ENCODE data around the gene NODAL.

NODAL gene

DNA sequence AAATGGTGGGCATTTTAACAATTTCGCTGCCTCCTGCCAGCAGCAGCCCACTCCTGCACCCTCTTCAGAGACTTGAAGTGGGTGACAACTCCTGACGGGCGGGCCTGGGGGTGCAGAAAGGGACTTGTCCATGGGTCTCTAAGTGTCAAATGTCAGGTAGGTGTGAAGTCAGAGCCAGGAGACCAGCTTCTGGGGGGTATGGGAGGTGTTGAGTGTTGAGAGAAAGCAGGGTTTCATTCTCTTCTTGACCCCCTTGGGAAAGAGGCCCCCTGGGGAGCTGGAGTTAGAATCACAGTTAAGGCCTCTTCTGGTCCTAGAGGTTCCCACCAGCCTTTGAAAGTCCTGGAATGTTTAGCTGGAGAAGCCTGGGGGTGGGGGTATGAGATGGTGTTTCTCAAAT is 25.5 kb upstream of the NODAL start:
- no peaks in the 10 kb centered on the region for H3K9me3 ChIP-seq (ENCODE audit: severe bottlenecking)
- TF ChIP-seq, protein P1, sequence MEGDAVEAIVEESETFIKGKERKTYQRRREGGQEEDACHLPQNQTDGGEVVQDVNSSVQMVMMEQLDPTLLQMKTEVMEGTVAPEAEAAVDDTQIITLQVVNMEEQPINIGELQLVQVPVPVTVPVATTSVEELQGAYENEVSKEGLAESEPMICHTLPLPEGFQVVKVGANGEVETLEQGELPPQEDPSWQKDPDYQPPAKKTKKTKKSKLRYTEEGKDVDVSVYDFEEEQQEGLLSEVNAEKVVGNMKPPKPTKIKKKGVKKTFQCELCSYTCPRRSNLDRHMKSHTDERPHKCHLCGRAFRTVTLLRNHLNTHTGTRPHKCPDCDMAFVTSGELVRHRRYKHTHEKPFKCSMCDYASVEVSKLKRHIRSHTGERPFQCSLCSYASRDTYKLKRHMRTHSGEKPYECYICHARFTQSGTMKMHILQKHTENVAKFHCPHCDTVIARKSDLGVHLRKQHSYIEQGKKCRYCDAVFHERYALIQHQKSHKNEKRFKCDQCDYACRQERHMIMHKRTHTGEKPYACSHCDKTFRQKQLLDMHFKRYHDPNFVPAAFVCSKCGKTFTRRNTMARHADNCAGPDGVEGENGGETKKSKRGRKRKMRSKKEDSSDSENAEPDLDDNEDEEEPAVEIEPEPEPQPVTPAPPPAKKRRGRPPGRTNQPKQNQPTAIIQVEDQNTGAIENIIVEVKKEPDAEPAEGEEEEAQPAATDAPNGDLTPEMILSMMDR (IDR thresholded peaks at IDR 0.05; ENCODE audit: low read depth, low read length), result no peak
- no peak overlapping the region for H3K27ac ChIP-seq
- no peak overlapping the region for H3K4me3 ChIP-seq (ENCODE audit: low read depth, low read length)
- no peak for DNase-seq
- H3K27me3 ChIP-seq (ENCODE audit: insufficient read depth, low read depth, severe bottlenecking), result no peaks in the 10 kb centered on the region
- H3K36me3 ChIP-seq, result no peaks in the 10 kb centered on the region

DNA sequence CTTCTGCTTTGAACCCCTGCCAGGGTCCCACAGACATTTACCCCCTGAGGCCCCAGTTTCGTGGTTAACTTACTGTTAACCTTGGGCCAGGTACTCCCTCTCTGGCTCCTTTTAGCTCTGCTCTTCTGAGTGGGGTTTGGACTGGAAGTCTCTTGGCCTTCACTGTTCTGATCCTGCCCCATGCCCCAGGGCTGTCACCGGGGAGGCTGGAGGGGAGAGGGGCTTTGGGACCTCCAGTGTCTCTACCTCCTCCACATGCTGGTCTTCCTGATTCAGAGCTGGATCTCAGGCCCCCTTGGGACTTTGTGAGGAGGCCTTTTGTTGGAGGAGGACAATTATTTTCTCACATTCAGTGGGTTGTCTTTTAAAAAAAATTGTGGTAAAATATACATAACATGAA is 24.4 kb upstream of the NODAL start:
- Histone ChIP-seq H3K27me3 (ENCODE audit: insufficient read depth, low read depth, severe bottlenecking) (no peaks in the 10 kb centered on the region), H3K36me3 (no peaks in the 10 kb centered on the region), H3K9me3 (ENCODE audit: severe bottlenecking) (no peaks in the 10 kb centered on the region), H3K4me3 (ENCODE audit: low read depth, low read length) (no peak overlapping the region), H3K27ac (no peak overlapping the region)
- no peak for DNase-seq
- TF ChIP-seq, protein P1 (IDR thresholded peaks at IDR 0.05; ENCODE audit: low read depth, low read length), result no peak

DNA sequence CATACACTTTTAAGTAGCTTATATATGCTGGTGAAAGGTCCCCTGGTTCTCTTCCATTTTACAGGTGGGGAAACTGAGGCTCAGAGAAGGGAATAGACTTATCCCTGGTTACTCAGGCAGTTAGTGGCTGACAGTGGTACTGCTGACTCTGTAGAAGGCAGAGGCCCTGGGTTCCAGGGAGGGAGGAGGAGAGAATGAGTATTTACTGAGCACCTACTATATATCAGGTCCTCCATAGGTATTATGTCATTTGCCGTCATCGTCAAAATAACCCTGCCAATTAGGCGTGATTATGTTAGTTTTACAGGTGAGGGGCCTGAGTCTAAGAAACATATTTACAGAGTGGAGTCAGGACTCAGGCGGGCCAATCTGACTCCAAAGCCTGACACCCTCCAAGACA is 23.8 kb upstream of the NODAL start:
- Histone ChIP-seq H3K9me3 (ENCODE audit: severe bottlenecking) (no peaks in the 10 kb centered on the region), H3K36me3 (no peaks in the 10 kb centered on the region), H3K4me3 (ENCODE audit: low read depth, low read length) (no peak overlapping the region), H3K27ac (no peak overlapping the region), H3K27me3 (ENCODE audit: insufficient read depth, low read depth, severe bottlenecking) (no peaks in the 10 kb centered on the region)
- no peak for DNase-seq
- TF ChIP-seq, protein P1 (IDR thresholded peaks at IDR 0.05; ENCODE audit: low read depth, low read length), result no peak

DNA sequence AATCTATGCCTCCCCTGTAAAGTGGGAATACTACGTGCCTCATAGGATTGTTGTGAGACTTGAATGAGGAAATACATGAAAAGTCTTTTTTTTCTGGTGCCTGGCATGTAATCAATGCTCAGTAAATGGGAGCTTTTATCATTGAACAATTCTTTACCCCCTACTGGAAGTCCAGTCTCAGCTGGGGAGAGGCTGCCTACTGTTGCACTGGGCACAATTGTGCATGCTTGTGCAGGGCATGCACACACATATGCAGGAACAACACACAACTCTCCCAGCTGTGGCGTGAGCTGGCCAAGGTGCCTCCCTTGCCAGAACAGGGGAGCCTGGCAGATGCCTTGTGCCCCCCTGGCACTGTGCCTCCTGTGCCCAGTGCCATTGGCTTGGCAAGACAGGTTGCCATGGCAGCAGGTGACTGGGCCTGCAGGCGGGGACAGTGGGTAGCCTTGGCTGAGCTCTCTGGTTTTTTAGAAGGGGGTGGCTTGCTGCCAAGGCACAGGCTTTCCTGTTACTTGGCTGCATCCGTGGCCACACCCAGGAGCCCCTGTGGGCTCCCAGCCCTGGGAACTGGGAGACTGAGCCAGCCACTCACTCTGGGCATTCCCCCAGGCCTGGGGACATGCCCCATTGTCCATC is 21.0 kb upstream of the NODAL start:
- no peaks in the 10 kb centered on the region for H3K27me3 ChIP-seq (ENCODE audit: insufficient read depth, low read depth, severe bottlenecking)
- H3K4me3 ChIP-seq (ENCODE audit: low read depth, low read length), result no peak overlapping the region
- TF ChIP-seq, protein P1 (IDR thresholded peaks at IDR 0.05; ENCODE audit: low read depth, low read length), result no peak
- DNase-seq, result no peak
- no peak overlapping the region for H3K27ac ChIP-seq
- H3K36me3 ChIP-seq, result no peaks in the 10 kb centered on the region
- no peaks in the 10 kb centered on the region for H3K9me3 ChIP-seq (ENCODE audit: severe bottlenecking)

DNA sequence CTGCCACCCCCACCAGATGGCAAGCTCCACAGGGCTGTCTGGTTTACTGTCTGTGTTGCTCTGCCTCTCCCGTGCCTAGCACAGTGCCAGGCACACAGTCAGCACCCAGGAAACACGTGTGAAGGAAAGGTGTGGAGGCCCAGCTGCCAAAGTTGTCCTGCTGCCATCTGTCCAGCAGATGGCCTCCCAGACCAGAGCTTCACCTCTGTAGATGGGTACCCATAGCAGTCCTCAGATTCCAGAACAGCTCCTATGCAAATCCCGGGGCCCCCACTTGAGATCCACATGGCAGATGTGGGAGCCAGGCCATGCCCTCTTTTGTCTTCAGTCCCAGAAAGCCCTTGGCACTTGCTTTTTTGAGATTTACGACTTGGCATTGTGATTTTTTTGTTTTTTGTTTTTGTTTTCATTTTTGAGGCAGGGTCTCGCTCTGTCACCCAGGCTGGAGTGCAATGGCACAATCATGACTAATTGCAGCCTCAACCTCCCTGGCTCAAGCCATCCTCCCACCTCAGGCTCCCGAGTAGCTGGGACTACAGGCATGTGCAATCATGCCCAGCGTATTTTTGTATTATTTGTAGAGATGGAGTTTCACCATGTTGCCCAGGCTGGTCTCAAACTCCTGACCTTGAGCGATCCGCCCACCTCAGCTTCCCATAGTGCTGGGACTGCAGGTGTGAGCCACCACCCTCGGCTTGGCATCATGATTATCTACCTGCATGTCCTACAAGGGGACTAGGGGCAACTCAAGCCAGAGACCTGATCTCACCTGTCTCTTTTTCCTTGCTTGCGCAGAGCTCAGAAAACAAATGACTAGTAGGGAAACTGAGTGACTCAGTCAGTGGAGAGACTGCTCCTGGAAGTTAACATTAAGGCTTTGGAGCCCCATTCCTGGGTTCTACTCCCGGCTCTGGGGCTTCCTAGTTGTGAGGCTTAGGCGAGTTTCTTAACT is 20.2 kb upstream of the NODAL start:
- TF ChIP-seq, protein P1 (IDR thresholded peaks at IDR 0.05; ENCODE audit: low read depth, low read length), result peak; percentile 94
- no peaks in the 10 kb centered on the region for H3K36me3 ChIP-seq

More for the DNA sequence above, 20.2 kb upstream of the NODAL start:
- peak; percentile 63 for DNase-seq
- Histone ChIP-seq H3K27me3 (ENCODE audit: insufficient read depth, low read depth, severe bottlenecking) (no peaks in the 10 kb centered on the region), H3K4me3 (ENCODE audit: low read depth, low read length) (no peak overlapping the region), H3K9me3 (ENCODE audit: severe bottlenecking) (no peaks in the 10 kb centered on the region), H3K27ac (no peak overlapping the region)
